Measurements from ENCODE around the gene IL23A. TPM values are rescaled to one million over a fixed set of nuclear protein-coding genes. Genes with fewer than 3 reads are reported as not detected.

Gene IL23A
- total RNA-seq, 1 experiment from 2014 or later: 0.41 TPM

- in situ Hi-C loops (cut with HindIII; ENCODE audit: low pct_unique_long_range_greater_than_20kb, low sequenced_read_pairs) (no loop called here), intact Hi-C loops (cut with micrococcal nuclease; ENCODE audit: unreplicated experiment) (no loop called here)
- no peaks in the 10 kb centered on the region for H3K9me3 ChIP-seq (ENCODE audit: control insufficient read depth, insufficient read depth, low read depth, low read length)
- H3K36me3 ChIP-seq (ENCODE audit: control insufficient read depth, insufficient read depth, low read length): 0 out of 2 replicates have a peak, but pooled peaks cover 5% of the 10 kb centered on the region
- no peaks in the 10 kb centered on the region for H3K4me1 ChIP-seq (ENCODE audit: control insufficient read depth, insufficient read depth, low read length)
- no peak overlapping the region for H3K4me3 ChIP-seq (ENCODE audit: low read depth in 2 of 2, low read length in 2 of 2)
- no peak for DNase-seq (ENCODE audit: low read depth, low spot score)
- H3K27me3 ChIP-seq (ENCODE audit: control insufficient read depth, insufficient read depth, low read length): no peaks in the 10 kb centered on the region
- TF ChIP-seq SIN3A (IDR thresholded peaks at IDR 0.05; ENCODE audit: borderline replicate concordance, insufficient read depth, low read depth, low read length): no peak
- TF ChIP-seq, protein P1, sequence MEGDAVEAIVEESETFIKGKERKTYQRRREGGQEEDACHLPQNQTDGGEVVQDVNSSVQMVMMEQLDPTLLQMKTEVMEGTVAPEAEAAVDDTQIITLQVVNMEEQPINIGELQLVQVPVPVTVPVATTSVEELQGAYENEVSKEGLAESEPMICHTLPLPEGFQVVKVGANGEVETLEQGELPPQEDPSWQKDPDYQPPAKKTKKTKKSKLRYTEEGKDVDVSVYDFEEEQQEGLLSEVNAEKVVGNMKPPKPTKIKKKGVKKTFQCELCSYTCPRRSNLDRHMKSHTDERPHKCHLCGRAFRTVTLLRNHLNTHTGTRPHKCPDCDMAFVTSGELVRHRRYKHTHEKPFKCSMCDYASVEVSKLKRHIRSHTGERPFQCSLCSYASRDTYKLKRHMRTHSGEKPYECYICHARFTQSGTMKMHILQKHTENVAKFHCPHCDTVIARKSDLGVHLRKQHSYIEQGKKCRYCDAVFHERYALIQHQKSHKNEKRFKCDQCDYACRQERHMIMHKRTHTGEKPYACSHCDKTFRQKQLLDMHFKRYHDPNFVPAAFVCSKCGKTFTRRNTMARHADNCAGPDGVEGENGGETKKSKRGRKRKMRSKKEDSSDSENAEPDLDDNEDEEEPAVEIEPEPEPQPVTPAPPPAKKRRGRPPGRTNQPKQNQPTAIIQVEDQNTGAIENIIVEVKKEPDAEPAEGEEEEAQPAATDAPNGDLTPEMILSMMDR (IDR thresholded peaks at IDR 0.05): no peak
- TF ChIP-seq, protein P2, sequence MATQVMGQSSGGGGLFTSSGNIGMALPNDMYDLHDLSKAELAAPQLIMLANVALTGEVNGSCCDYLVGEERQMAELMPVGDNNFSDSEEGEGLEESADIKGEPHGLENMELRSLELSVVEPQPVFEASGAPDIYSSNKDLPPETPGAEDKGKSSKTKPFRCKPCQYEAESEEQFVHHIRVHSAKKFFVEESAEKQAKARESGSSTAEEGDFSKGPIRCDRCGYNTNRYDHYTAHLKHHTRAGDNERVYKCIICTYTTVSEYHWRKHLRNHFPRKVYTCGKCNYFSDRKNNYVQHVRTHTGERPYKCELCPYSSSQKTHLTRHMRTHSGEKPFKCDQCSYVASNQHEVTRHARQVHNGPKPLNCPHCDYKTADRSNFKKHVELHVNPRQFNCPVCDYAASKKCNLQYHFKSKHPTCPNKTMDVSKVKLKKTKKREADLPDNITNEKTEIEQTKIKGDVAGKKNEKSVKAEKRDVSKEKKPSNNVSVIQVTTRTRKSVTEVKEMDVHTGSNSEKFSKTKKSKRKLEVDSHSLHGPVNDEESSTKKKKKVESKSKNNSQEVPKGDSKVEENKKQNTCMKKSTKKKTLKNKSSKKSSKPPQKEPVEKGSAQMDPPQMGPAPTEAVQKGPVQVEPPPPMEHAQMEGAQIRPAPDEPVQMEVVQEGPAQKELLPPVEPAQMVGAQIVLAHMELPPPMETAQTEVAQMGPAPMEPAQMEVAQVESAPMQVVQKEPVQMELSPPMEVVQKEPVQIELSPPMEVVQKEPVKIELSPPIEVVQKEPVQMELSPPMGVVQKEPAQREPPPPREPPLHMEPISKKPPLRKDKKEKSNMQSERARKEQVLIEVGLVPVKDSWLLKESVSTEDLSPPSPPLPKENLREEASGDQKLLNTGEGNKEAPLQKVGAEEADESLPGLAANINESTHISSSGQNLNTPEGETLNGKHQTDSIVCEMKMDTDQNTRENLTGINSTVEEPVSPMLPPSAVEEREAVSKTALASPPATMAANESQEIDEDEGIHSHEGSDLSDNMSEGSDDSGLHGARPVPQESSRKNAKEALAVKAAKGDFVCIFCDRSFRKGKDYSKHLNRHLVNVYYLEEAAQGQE (IDR thresholded peaks at IDR 0.05; ENCODE audit: insufficient read depth in 1 of 2, low read depth in 2 of 2, low read length in 1 of 2): no peak
- TF ChIP-seq POLR2AphosphoS5 (IDR thresholded peaks at IDR 0.05; ENCODE audit: low read depth, low read length): no peak
- TF ChIP-seq TCF7L2 (IDR thresholded peaks at IDR 0.05; ENCODE audit: low read depth, low read length): no peak
- ChIA-PET POLR2A (interaction anchor here (1.0 kb wide), 1 partner anchor 9 kb away, joined by 3 read pairs; the partner anchor contains the start of gene STAT2), CTCF (no interaction called here)
- no peak for ATAC-seq
- no peak overlapping the region for H3K27ac ChIP-seq (ENCODE audit: low read length)
- no TSS peak for BruUV-seq (replicated peaks)
Observed at GRCh38 chr12:56351325-56351724, 12.6 kb downstream of the IL23A start.

DNA sequence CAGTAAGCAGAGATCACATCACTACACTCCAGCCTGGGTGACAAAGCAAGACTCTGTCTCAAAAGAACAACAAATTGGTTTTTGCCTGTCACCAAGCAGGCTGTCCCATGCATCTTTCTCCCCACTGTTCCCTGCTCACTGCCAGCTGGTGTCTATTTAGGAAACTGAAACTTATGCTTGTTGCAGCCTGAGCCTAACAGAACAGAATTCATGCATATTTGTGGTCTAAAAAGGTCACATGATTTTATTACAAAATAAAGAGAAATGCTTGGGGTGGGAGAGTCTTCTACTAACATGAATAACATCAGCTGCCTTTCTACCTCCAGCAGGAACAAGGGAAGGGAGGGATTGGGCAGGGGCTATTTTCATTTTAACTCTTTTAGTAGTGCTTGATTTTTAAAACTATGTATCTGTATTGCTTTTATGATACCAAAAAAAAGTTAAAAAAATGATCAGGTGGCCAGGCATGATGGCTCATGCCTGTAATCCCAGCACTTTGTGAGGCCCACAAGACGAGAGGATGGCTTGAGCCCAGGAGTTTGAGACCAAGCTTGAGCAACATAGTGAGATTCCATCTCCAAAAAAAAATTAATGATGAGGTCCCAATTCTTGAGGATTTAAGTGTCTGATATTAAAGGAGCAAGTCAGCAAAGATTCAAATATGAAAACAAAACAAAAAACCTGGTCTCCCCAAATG lies 20.3 kb downstream of the IL23A start:
- in situ Hi-C loops (cut with HindIII; ENCODE audit: low pct_unique_long_range_greater_than_20kb, low sequenced_read_pairs): no loop called here
- CTCF ChIA-PET: no interaction called here
- DNase-seq (ENCODE audit: low read depth, low spot score): no peak
- POLR2A ChIA-PET: interaction anchor here (0.5 to 0.6 kb wide), 2 partner anchors 7 to 250 kb away, joined by 3 read pairs; no protein-coding TSS in a partner anchor
- H3K27me3 ChIP-seq (ENCODE audit: control insufficient read depth, insufficient read depth, low read length): no peaks in the 10 kb centered on the region
- no TSS peak for BruUV-seq (replicated peaks)
- no peaks in the 10 kb centered on the region; the same call in 1 of the 2 replicates for H3K36me3 ChIP-seq (ENCODE audit: control insufficient read depth, insufficient read depth, low read length)
- no peak for TF ChIP-seq POLR2AphosphoS5 (IDR thresholded peaks at IDR 0.05; ENCODE audit: low read depth, low read length)
- TF ChIP-seq, protein P2 (IDR thresholded peaks at IDR 0.05; ENCODE audit: insufficient read depth in 1 of 2, low read depth in 2 of 2, low read length in 1 of 2): no peak
- TF ChIP-seq, protein P1 (IDR thresholded peaks at IDR 0.05): no peak
- TF ChIP-seq SIN3A (IDR thresholded peaks at IDR 0.05; ENCODE audit: borderline replicate concordance, insufficient read depth, low read depth, low read length): no peak
- no peak for TF ChIP-seq TCF7L2 (IDR thresholded peaks at IDR 0.05; ENCODE audit: low read depth, low read length)
- intact Hi-C loops (cut with micrococcal nuclease; ENCODE audit: unreplicated experiment): no loop called here
- peaks cover 8% of the 10 kb centered on the region for H3K4me1 ChIP-seq (ENCODE audit: control insufficient read depth, insufficient read depth, low read length)
- H3K4me3 ChIP-seq (ENCODE audit: low read depth in 2 of 2, low read length in 2 of 2): peak overlapping the region; percentile 87 to 95
- ATAC-seq: no peak
- H3K9me3 ChIP-seq (ENCODE audit: control insufficient read depth, insufficient read depth, low read depth, low read length): no peaks in the 10 kb centered on the region
- peak overlapping the region; percentile 96 for H3K27ac ChIP-seq (ENCODE audit: low read length)
